ENCODE measurements around the gene OVCH2.
A peak's percentile ranks its signal among the peaks of the same experiment; 100 is the strongest.
"Not testable (repeated sequence)": the region's sequence is repeated elsewhere in the genome, so short reads cannot be mapped to it uniquely, and the experiment has no call there.

Gene OVCH2

DNA sequence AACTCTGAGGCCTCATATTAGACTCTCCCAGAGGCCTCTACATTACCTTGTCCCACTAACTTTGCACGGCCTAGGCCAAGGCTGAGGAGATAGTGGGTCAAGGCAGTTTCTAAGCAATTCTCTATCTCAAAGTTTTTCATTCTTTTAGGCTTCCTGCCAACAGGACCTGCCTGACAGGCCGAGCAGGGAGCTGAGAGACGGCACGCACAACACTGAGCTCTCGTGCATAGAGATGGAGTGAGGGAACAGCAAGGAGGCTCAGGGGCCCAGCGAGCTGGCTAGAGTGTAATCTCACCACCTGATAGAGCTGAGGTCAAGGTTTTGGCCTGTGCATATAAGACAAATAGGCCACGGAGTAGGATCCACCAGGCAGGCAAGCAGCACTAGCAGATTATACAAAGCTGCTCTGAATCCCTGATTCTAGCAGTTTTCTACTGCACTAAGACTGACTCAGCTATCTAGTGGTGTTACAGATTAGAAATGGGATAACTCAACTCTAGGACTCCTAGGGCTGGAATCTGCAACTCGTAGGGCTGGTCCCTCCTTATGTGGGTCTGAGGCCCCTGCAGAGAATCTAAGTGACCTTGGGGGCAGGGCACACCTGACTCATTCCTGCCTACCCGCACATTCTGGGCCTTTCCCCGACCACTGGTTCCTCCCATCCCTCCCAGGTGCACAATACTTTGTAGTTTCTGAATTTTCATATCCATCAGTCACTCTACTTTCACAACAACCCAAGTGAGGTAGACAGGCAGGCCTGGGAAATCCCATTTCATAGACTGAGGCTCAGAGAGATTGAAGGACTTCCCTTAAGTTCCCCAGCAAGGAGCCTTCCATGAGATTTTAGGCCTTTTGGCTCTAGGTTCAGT lies 34.7 kb downstream of the OVCH2 start:
- H3K27ac ChIP-seq (ENCODE audit: low read depth, low read length, severe bottlenecking): no peak overlapping the region
- 83 to 92% methylated on average over 3 to 9 of the region's 10 CpGs for WGBS, 2 experiments (ENCODE audit: insufficient coverage in 2 of 2)
- H3K36me3 ChIP-seq (ENCODE audit: control insufficient read depth, insufficient read depth, low read length): peaks cover 21% of the 10 kb centered on the region

DNA sequence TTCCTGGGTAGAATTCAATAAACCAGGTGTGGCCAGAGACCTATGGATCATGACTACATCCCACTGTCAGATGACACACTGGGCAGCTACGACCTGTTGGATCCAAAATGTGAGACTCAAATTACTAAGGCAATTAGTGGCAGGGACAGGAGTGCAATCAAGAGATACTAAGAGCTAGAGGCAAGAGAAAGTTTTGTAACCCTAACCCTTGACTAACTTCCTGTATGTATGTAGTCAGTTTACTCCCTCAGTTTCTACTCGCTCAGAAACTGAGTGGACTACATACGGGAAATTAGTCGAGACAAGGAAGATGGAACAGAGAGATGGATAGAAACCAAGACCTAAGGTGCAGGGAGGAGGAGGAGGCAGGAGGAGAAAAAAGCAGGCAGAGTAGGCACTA lies 35.6 kb downstream of the OVCH2 start:
- Histone ChIP-seq H3K36me3 (ENCODE audit: control insufficient read depth, insufficient read depth, low read length) (peaks cover 30% of the 10 kb centered on the region), H3K27ac (ENCODE audit: low read depth, low read length, severe bottlenecking) (no peak overlapping the region), H3K4me3 (ENCODE audit: extremely low read depth, insufficient read depth, low read length, poor library complexity, severe bottlenecking) (no peak overlapping the region), H3K9me3 (ENCODE audit: control insufficient read depth, low read length) (no peaks in the 10 kb centered on the region), H3K4me1 (ENCODE audit: control insufficient read depth, insufficient read depth, low read length, poor library complexity, severe bottlenecking) (no peaks in the 10 kb centered on the region)
- 74 to 77% methylated on average over 3 of the region's 4 CpGs for WGBS, 2 experiments (ENCODE audit: insufficient coverage in 2 of 2)

More for the DNA sequence above, 34.7 kb downstream of the OVCH2 start:
- Histone ChIP-seq H3K4me3 (ENCODE audit: extremely low read depth, insufficient read depth, low read length, poor library complexity, severe bottlenecking) (no peak overlapping the region), H3K4me1 (ENCODE audit: control insufficient read depth, insufficient read depth, low read length, poor library complexity, severe bottlenecking) (peaks cover 5% of the 10 kb centered on the region), H3K9me3 (ENCODE audit: control insufficient read depth, low read length) (no peaks in the 10 kb centered on the region)

DNA sequence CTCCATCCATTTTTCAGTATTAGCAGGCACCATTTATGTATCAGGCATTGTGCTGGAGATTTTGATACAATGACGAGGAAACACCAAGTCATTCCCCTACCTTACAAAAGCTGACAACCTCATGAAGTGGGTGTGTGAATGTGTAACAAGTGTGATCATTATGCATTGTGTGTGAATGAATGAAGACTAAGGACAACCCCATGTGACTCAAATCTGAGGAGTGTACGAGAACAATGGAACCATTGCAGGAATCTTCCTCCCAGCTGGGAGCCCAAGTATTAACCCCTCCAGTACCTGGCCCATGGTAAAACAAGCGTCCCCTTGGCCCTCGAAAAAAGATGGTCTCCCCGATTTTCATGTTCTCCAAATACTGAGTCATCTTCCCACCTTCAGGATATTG lies 37.4 kb downstream of the OVCH2 start:
- Histone ChIP-seq H3K27ac (ENCODE audit: low read depth, low read length, severe bottlenecking) (no peak overlapping the region), H3K4me1 (ENCODE audit: control insufficient read depth, insufficient read depth, low read length, poor library complexity, severe bottlenecking) (no peaks in the 10 kb centered on the region), H3K4me3 (ENCODE audit: extremely low read depth, insufficient read depth, low read length, poor library complexity, severe bottlenecking) (no peak overlapping the region), H3K36me3 (ENCODE audit: control insufficient read depth, insufficient read depth, low read length) (peaks cover 46% of the 10 kb centered on the region), H3K9me3 (ENCODE audit: control insufficient read depth, low read length) (no peaks in the 10 kb centered on the region)
- WGBS, 2 experiments (ENCODE audit: insufficient coverage in 2 of 2): no CpG with 5 or more reads among the region's 5 CpGs

DNA sequence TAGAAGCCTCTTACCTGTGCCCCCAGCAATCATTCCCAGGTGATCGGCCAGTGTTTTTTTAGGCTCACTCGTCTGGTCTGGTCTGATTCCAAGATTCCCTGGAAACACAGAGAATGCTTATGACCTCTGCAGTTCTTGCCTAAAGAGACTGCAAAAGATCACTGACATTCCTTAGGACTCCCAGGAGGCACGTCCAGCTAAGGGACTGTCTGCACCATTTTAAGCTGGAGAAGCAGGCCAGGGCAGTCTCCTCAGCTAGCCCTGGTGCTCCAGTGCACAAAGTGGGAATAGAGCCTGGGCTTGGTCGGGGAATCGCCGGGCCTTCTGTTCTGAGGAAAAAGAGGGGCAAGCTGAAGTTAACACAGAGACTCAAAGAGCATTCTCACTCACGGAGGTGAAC lies 37.8 kb downstream of the OVCH2 start:
- H3K36me3 ChIP-seq (ENCODE audit: control insufficient read depth, insufficient read depth, low read length): peaks cover 46% of the 10 kb centered on the region
- no peaks in the 10 kb centered on the region for H3K9me3 ChIP-seq (ENCODE audit: control insufficient read depth, low read length)
- 85 to 86% methylated on average over 4 to 7 of the region's 7 CpGs for WGBS, 2 experiments (ENCODE audit: insufficient coverage in 2 of 2)

DNA sequence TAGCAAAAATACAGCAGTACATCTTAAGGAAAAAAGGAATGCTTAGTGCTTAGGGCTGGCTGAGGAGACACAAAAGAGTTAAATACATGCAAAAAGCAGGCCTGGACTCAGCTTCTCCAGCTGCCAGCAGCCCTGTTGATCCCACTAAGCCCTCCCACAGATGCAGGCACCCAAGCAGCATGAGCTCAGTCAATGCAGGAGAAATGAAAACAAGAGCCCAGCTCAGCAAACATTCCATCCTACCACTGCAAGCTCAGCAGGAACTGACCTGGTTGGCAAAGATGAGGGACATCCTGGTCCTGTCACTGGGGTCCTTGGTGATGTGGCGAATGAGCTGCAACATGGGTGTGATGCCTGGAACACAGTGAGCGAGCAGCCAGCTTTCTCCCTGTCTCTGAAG lies 38.8 kb downstream of the OVCH2 start:
- no peaks in the 10 kb centered on the region for H3K4me1 ChIP-seq (ENCODE audit: control insufficient read depth, insufficient read depth, low read length, poor library complexity, severe bottlenecking)
- 94 to 100% methylated on average over 1 to 2 of the region's 2 CpGs for WGBS, 2 experiments (ENCODE audit: insufficient coverage in 2 of 2)
- H3K27ac ChIP-seq (ENCODE audit: low read depth, low read length, severe bottlenecking): no peak overlapping the region
- peaks cover 46% of the 10 kb centered on the region for H3K36me3 ChIP-seq (ENCODE audit: control insufficient read depth, insufficient read depth, low read length)
- H3K9me3 ChIP-seq (ENCODE audit: control insufficient read depth, low read length): no peaks in the 10 kb centered on the region
- no peak overlapping the region for H3K4me3 ChIP-seq (ENCODE audit: extremely low read depth, insufficient read depth, low read length, poor library complexity, severe bottlenecking)

More for the DNA sequence above, 37.8 kb downstream of the OVCH2 start:
- H3K27ac ChIP-seq (ENCODE audit: low read depth, low read length, severe bottlenecking): peak overlapping the region; percentile 16
- H3K4me1 ChIP-seq (ENCODE audit: control insufficient read depth, insufficient read depth, low read length, poor library complexity, severe bottlenecking): no peaks in the 10 kb centered on the region
- H3K4me3 ChIP-seq (ENCODE audit: extremely low read depth, insufficient read depth, low read length, poor library complexity, severe bottlenecking): no peak overlapping the region

DNA sequence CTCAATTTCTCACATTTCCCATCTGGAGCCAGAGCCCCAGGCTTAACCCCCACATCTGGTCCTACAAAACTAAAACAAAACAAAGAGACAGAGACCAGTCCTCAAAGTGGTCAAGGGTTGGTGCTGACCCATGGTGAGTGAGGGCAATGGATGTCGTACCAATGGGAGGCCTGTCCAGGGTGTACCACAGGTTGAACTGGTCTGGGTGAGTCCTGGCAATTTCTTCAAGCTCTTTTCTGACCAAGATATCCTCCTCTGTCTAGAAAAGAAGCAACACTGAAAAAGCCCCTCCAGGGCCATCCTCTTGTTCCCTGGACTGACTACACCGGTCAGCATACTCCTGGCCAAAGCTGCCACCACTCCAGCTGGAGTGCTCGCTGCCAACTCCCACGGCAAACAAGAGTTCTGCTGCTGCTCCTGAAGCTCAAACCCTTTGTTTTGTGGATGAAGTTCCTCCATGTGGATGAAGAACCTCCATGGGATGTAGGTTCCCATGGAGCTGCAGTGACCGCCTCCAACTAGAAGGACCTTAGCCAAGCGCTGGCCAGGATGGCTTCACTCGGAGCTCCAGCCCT lies 39.9 kb downstream of the OVCH2 start:
- WGBS, 2 experiments (ENCODE audit: insufficient coverage in 2 of 2): 91 to 92% methylated on average over 4 of the region's 7 CpGs
- Histone ChIP-seq H3K36me3 (ENCODE audit: control insufficient read depth, insufficient read depth, low read length) (peaks cover 46% of the 10 kb centered on the region), H3K27ac (ENCODE audit: low read depth, low read length, severe bottlenecking) (no peak overlapping the region), H3K4me1 (ENCODE audit: control insufficient read depth, insufficient read depth, low read length, poor library complexity, severe bottlenecking) (no peaks in the 10 kb centered on the region), H3K9me3 (ENCODE audit: control insufficient read depth, low read length) (no peaks in the 10 kb centered on the region), H3K4me3 (ENCODE audit: extremely low read depth, insufficient read depth, low read length, poor library complexity, severe bottlenecking) (no peak overlapping the region)

DNA sequence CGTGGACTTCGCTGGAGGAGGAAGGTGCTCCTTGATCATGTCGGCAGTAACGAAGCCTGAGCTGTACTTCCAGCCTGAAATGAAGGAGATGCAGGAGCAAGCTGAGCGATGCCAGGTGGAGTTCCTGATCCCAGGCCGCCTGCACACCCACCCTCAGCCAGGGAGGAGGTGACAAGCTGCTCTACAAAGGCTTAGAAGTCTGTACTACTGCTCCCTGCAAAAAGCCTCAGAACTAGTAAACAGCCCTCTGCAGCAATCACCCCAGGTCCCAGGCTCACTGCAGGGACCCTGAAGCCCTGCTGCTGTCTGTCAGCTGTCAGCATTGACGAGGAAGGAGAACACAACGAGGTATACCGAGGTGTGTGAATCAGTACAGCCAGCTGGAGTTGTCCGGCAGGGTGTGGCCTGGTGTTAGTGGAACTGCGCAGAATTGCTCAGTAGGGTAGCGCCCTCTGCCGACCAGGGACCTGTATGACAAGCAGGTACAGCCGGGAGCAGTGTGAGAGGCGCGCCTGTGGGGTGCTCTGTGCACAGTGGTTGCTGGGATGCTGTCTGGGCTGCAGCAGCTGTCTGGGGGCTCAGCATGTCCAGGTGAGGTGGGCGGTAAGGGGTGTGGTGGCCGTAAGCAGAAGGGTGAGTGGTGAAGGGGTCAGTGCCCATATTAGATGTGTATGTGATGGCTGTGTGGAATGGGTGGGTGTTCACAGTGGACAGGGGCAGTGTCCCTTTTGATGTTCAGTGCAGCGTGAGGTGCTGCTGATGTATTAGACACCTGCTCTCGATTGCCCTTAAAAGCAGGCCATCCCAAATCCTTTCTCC lies 40.6 kb downstream of the OVCH2 start:
- Histone ChIP-seq H3K9me3 (ENCODE audit: control insufficient read depth, low read length) (no peaks in the 10 kb centered on the region), H3K4me3 (ENCODE audit: extremely low read depth, insufficient read depth, low read length, poor library complexity, severe bottlenecking) (no peak overlapping the region), H3K4me1 (ENCODE audit: control insufficient read depth, insufficient read depth, low read length, poor library complexity, severe bottlenecking) (no peaks in the 10 kb centered on the region), H3K27ac (ENCODE audit: low read depth, low read length, severe bottlenecking) (no peak overlapping the region), H3K36me3 (ENCODE audit: control insufficient read depth, insufficient read depth, low read length) (peaks cover 46% of the 10 kb centered on the region)
- 64 to 69% methylated on average over 14 to 16 of the region's 20 CpGs for WGBS, 2 experiments (ENCODE audit: insufficient coverage in 2 of 2)

DNA sequence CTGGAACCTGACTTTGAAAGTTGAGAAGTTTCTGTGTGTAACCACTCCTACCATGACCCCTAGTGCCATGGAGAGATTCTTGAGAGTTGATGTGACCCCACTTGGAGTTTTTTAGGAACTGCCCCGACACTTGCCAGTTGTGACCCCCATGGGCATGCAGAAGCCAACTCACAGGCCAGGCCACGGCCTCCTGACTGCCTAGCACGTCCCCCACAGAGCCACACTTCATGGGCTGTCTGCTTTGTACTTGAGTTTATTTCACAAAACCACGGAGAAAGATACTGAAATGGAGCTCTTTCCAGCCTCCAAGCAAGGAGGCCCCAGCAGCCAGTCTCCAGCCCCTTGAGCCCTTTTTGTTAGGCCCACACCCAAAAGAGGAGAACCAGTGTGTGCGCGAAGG lies 41.4 kb downstream of the OVCH2 start:
- H3K27ac ChIP-seq (ENCODE audit: low read depth, low read length, severe bottlenecking): no peak overlapping the region
- no peak overlapping the region for H3K4me3 ChIP-seq (ENCODE audit: extremely low read depth, insufficient read depth, low read length, poor library complexity, severe bottlenecking)
- peaks cover 46% of the 10 kb centered on the region for H3K36me3 ChIP-seq (ENCODE audit: control insufficient read depth, insufficient read depth, low read length)
- no peaks in the 10 kb centered on the region for H3K4me1 ChIP-seq (ENCODE audit: control insufficient read depth, insufficient read depth, low read length, poor library complexity, severe bottlenecking)
- WGBS, 2 experiments (ENCODE audit: insufficient coverage in 2 of 2): 94 to 100% methylated on average over 6 of the region's 6 CpGs
- no peaks in the 10 kb centered on the region for H3K9me3 ChIP-seq (ENCODE audit: control insufficient read depth, low read length)

DNA sequence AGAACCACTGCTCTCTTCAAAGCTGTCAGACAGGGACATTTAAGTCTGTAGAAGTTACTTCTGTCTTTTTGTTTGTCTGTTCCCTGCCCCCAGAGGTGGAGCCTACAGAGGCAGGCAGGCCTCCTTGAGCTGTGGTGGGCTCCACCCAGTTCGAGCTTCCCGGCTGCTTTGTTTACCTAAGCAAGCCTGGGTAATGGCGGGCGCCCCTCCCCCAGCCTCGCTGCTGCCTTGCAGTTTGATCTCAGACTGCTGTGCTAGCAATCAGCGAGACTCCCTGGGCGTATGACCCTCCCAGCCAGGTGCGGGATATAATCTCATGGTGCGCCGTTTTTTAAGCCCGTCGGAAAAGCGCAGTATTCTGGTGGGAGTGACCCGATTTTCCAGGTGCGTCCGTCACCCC lies 42.7 kb downstream of the OVCH2 start:
- WGBS, 2 experiments (ENCODE audit: insufficient coverage in 2 of 2): 99 to 100% methylated on average over 4 to 10 of the region's 16 CpGs
- not testable (repeated sequence) for H3K4me1 ChIP-seq (ENCODE audit: control insufficient read depth, insufficient read depth, low read length, poor library complexity, severe bottlenecking); H3K9me3 ChIP-seq (ENCODE audit: control insufficient read depth, low read length); H3K27ac ChIP-seq (ENCODE audit: low read depth, low read length, severe bottlenecking); H3K4me3 ChIP-seq (ENCODE audit: extremely low read depth, insufficient read depth, low read length, poor library complexity, severe bottlenecking)
- H3K36me3 ChIP-seq (ENCODE audit: control insufficient read depth, insufficient read depth, low read length): peaks cover 41% of the 10 kb centered on the region

DNA sequence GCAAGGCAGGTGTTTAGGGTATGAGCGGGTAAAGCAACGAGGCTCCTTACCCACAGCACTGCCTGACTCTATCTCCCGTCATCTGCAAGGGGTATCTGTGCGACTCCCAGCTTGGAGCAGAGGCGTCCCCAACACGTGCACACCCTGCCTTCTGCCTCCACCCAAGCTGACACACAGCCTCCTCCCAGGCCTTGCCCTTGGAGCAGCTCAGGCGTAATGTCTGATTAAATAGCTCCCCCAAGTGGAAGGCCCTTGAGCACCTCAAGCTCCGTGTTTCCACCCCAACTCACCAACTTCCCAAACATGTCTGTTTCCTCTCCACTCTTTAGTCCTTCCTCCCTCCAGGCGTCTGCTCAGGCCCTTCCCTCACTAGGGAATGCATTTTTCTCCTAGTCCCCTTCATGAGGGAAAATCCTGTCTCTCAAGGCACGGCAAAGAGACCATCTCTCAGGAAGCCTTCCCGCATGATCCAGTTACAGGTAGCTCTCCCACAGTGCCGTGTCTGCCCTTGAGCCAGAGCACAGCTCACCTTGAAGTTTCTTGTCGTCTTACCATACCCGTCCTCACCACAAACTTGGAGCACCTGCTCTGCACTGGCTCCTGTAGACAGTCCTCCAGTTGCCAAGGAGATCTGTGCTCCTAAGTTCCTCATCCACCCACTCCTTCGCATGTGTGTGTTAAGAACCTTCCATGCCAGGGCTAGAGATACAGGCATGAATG lies 48.8 kb downstream of the OVCH2 start:
- 67 to 72% methylated on average over 13 of the region's 15 CpGs for WGBS, 2 experiments (ENCODE audit: insufficient coverage in 2 of 2)
- H3K36me3 ChIP-seq (ENCODE audit: control insufficient read depth, insufficient read depth, low read length): peaks cover 54% of the 10 kb centered on the region

More for the DNA sequence above, 48.8 kb downstream of the OVCH2 start:
- Histone ChIP-seq H3K9me3 (ENCODE audit: control insufficient read depth, low read length) (no peaks in the 10 kb centered on the region), H3K27ac (ENCODE audit: low read depth, low read length, severe bottlenecking) (no peak overlapping the region), H3K4me1 (ENCODE audit: control insufficient read depth, insufficient read depth, low read length, poor library complexity, severe bottlenecking) (no peaks in the 10 kb centered on the region), H3K4me3 (ENCODE audit: extremely low read depth, insufficient read depth, low read length, poor library complexity, severe bottlenecking) (no peak overlapping the region)

Measured in mesodermal cell (in vitro differentiated cells).